ENCODE results near the gene CRISPLD2.

Gene CRISPLD2

DNA sequence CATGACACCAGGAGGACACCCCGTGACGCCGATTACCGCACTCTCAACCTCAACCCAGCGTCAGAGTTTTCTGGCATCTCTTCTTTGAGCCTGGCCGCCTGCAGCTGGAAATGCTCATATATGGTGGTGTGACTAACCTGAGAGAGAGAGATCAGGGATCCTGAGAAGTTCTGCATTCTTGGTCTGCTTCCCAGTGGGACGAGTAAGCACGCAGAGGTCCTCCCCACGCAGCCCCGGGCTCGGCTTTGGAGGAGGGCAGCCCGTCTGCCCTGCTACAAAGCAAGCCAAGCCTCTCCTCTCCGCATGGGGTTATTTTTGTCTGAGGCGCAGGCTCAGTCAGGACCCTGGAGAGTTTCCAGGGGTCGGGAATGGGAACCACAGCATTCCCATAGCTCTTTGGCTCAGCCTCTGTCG, 16.5 kb downstream of the CRISPLD2 start:
- DNase-seq, result no peak
- Mint-ChIP-seq H3K9me3 (no peaks in the 10 kb centered on the region), H3K27ac (no peak overlapping the region), H3K36me3 (ENCODE audit: low read depth) (no peaks in the 10 kb centered on the region), H3K4me1 (no peaks in the 10 kb centered on the region), H3K27me3 (peaks cover 13% of the 10 kb centered on the region), H3K4me3 (no peak overlapping the region)
- no peak for ATAC-seq

DNA sequence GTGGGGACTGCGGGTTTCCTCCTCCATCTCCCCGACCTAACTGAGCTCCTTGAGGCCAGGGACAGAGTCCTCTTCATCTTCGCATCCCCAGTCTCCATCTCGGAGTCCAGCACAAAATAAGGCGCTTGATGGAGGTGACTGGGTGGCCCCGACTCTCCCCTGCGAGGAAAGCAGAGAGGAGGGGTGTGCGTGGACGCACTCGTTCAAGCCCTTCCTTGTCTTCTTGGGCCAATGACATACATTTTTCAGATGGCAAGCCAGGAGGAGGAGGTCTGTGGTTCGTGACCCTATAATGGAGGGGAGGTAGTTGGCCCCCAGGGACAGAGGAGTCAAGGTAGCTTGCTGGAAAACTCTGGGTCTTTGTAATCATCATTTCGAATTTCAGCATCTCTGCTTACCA, 17.2 kb downstream of the CRISPLD2 start:
- peaks cover 18% of the 10 kb centered on the region for H3K27me3 Mint-ChIP-seq
- DNase-seq, result no peak
- no peaks in the 10 kb centered on the region for H3K36me3 Mint-ChIP-seq (ENCODE audit: low read depth)
- ATAC-seq, result no peak
- no peaks in the 10 kb centered on the region for H3K4me1 Mint-ChIP-seq
- H3K9me3 Mint-ChIP-seq, result no peaks in the 10 kb centered on the region
- H3K27ac Mint-ChIP-seq, result no peak overlapping the region
- H3K4me3 Mint-ChIP-seq, result no peak overlapping the region

- Mint-ChIP-seq H3K4me1 (no peaks in the 10 kb centered on the region), H3K36me3 (ENCODE audit: low read depth) (no peaks in the 10 kb centered on the region), H3K4me3 (no peak overlapping the region), H3K27me3 (peaks cover 21% of the 10 kb centered on the region), H3K27ac (no peak overlapping the region), H3K9me3 (no peaks in the 10 kb centered on the region)
- DNase-seq (no peak), ATAC-seq (no peak)
Measured at GRCh38 chr16:84838383-84838948, 18.7 kb downstream of the CRISPLD2 start.

DNA sequence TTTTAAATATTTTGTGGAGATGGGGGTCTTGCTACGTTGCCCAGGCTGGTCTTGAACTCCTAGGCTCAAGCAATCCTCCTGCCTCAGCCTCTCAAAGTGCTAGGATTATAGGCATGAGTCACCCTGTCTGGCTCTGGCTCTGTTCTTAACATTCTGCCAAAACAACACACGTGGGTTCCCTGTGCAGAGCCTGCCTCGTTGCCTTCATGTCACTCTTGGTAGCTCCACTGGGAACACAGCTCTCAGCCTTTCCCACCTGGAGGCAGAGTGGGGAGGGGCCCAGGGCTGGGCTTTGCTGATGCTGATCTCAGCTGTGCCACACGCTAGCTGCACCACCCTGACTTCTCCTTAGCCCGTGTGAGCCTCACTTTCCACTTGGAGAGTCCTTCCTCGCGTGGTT, 19.3 kb downstream of the CRISPLD2 start:
- Mint-ChIP-seq H3K27ac (no peak overlapping the region), H3K36me3 (ENCODE audit: low read depth) (no peaks in the 10 kb centered on the region), H3K4me1 (no peaks in the 10 kb centered on the region), H3K9me3 (no peaks in the 10 kb centered on the region), H3K4me3 (no peak overlapping the region), H3K27me3 (peaks cover 21% of the 10 kb centered on the region)
- ATAC-seq (no peak), DNase-seq (no peak)

DNA sequence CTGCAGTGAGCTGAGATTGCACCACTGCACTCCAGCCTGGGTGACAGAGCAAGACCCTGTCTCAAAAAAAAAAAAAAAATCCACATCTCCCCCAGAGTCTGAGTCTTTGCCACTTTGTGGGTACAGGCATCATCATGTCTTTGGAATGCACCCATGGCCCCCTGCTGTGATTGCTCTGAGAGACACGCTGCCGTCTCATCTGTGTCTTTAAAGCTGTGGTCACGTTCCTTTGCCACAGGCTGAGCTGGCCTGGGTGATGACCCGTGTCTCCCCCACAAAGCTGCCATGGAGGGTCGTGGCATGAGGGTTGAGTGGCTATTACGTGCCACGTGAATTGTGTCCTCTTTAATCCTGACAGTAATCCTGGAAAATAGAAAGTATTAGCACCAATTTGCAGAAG, 20.2 kb downstream of the CRISPLD2 start:
- H3K27ac Mint-ChIP-seq, result no peak overlapping the region
- no peak for DNase-seq
- no peak for ATAC-seq
- H3K27me3 Mint-ChIP-seq, result peaks cover 21% of the 10 kb centered on the region
- H3K36me3 Mint-ChIP-seq (ENCODE audit: low read depth), result no peaks in the 10 kb centered on the region
- no peaks in the 10 kb centered on the region for H3K9me3 Mint-ChIP-seq
- H3K4me1 Mint-ChIP-seq, result no peaks in the 10 kb centered on the region
- H3K4me3 Mint-ChIP-seq, result no peak overlapping the region

DNA sequence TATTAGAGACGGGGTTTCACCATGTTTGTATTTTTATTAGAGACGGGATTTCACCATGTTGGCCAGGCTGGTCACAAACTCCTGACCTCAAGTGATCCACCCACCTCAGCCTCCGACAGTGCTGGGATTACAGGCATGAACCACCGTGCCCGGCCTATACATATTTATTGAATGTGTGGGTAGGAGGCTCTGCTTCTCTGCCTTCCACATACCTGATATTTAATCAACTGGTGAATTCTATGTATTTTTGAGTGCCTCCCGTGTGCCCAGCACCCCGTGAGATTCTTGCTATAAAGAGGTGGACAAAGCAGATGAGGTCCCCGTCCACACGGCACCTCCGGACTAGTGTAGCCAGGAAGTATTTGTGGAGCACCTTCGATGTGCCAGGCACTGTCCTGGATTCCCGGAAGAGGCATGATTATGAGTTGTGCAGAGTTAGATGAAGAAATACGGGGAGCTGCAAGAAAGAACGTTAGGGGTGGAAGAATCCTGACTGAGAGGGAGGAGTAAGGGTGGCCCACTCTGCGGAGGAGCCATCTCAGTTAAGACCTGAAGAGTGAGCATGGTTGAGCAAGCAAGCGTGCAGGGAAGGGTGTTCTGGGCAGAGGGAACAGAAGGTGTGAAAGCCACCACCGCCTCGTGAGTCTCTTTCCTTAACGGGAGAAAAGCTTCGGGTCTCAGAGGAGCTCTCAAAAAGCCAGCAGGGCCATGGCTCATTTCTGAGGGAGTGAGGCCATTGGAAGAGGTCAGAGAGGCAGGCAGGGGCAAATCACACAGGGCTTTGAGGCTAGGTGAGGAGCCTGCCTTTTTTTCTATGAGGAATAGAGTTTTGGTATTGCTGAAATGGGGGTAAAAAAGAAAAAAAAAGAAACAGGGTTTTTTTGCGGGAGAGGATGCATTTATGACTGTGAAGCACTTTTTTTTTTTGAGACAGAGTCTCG, 21.2 kb downstream of the CRISPLD2 start:
- Mint-ChIP-seq H3K4me1 (no peaks in the 10 kb centered on the region), H3K4me3 (no peak overlapping the region), H3K27ac (no peak overlapping the region), H3K27me3 (peaks cover 21% of the 10 kb centered on the region), H3K9me3 (no peaks in the 10 kb centered on the region), H3K36me3 (ENCODE audit: low read depth) (no peaks in the 10 kb centered on the region)
- DNase-seq (no peak), ATAC-seq (no peak)

GRCh38 chr16:84841787-84842300, 22.1 kb downstream of the CRISPLD2 start:
- Mint-ChIP-seq H3K9me3 (no peaks in the 10 kb centered on the region), H3K4me3 (no peak overlapping the region), H3K4me1 (no peaks in the 10 kb centered on the region), H3K36me3 (ENCODE audit: low read depth) (no peaks in the 10 kb centered on the region), H3K27me3 (peaks cover 21% of the 10 kb centered on the region), H3K27ac (no peak overlapping the region)
- ATAC-seq (no peak), DNase-seq (no peak)

DNA sequence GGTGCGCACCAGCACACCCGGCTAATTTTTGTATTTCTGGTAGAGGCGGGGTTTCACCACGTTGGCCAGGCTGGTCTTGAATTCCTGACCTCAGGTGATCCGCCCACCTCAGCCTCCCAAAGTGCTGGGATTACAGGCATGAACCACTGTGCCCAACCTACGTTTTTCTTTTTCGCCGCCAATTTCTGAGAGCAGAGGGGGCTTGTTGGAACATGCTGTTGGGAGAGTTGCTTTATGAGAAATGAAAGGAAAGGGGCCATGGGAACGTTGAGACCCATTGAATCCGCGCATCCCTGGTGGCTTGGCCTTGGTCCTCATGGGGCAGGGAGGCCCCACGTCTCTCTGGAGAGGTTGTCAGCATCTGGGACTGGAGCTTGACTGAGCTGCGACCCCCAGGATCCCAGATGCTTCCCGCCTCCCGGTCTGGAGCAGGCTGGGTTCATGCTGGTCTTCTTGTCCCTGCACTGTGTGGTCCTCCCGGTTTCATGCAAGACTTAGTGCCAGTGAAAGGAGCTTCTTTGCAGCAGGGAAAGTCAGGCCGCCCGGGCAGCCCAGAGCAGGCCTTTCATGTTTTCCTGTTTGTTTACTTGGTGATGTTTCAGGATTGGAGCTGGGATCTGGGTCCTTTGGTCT, 22.8 kb downstream of the CRISPLD2 start:
- H3K4me1 Mint-ChIP-seq, result no peaks in the 10 kb centered on the region
- no peaks in the 10 kb centered on the region for H3K9me3 Mint-ChIP-seq
- no peak for ATAC-seq
- peaks cover 24% of the 10 kb centered on the region for H3K27me3 Mint-ChIP-seq
- no peak for DNase-seq
- no peak overlapping the region for H3K27ac Mint-ChIP-seq
- no peak overlapping the region for H3K4me3 Mint-ChIP-seq
- no peaks in the 10 kb centered on the region for H3K36me3 Mint-ChIP-seq (ENCODE audit: low read depth)

GRCh38 chr16:84843149-84844048, 23.6 kb downstream of the CRISPLD2 start:
- Mint-ChIP-seq H3K27me3 (peaks cover 24% of the 10 kb centered on the region), H3K27ac (no peak overlapping the region), H3K36me3 (ENCODE audit: low read depth) (no peaks in the 10 kb centered on the region), H3K4me3 (no peak overlapping the region), H3K9me3 (no peaks in the 10 kb centered on the region), H3K4me1 (no peaks in the 10 kb centered on the region)
- no peak for ATAC-seq
- no peak for DNase-seq

DNA sequence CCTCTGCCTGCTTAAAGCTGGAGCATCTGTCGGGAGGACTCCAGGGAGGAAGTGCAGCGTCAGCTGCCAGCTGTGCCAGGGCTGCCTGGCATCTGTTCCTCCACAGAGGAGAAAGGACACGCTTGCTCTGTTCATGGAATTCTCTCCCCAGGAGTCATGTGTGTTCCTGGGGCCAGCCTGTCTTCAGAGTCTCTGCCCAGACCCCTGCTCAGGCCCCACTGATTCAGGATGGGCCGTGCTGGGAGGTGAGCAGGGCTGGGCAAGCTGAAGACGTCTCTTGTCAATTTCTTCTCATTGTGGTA, 24.2 kb downstream of the CRISPLD2 start:
- Mint-ChIP-seq H3K27me3 (peaks cover 24% of the 10 kb centered on the region), H3K4me1 (no peaks in the 10 kb centered on the region), H3K4me3 (no peak overlapping the region), H3K36me3 (ENCODE audit: low read depth) (no peaks in the 10 kb centered on the region), H3K27ac (no peak overlapping the region), H3K9me3 (no peaks in the 10 kb centered on the region)
- ATAC-seq, result no peak
- DNase-seq, result no peak

- no peak overlapping the region for H3K27ac Mint-ChIP-seq
- H3K9me3 Mint-ChIP-seq, result no peaks in the 10 kb centered on the region
- DNase-seq (no peak), ATAC-seq (no peak)
- H3K36me3 Mint-ChIP-seq (ENCODE audit: low read depth), result no peaks in the 10 kb centered on the region
- no peak overlapping the region for H3K4me3 Mint-ChIP-seq
- no peaks in the 10 kb centered on the region for H3K4me1 Mint-ChIP-seq
- H3K27me3 Mint-ChIP-seq, result peaks cover 24% of the 10 kb centered on the region
Measured at GRCh38 chr16:84844559-84845495, 25.0 kb downstream of the CRISPLD2 start.

DNA sequence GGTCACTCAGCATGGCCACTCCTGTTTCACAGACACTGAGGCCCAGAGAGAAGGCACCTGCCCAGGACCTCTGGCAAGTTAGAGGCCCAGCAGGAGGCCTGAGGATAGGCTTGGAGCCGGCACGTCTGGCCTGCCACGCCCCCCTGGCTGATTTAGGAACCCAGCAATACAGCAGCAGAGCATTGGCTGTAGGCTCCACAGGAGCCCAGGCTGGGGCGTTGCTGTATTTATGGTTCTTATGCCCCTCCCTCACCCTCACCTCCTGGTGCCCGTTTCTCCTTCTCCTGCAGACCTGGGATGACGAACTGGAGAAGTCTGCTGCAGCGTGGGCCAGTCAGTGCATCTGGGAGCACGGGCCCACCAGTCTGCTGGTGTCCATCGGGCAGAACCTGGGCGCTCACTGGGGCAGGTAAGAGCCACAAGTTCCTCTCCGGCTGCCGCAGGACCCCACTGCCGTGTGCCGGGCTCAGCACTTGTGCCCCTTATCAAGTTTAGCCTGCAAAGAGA, 25.8 kb downstream of the CRISPLD2 start:
- Mint-ChIP-seq H3K4me1 (no peaks in the 10 kb centered on the region), H3K36me3 (ENCODE audit: low read depth) (no peaks in the 10 kb centered on the region), H3K4me3 (no peak overlapping the region), H3K9me3 (no peaks in the 10 kb centered on the region), H3K27ac (no peak overlapping the region), H3K27me3 (peaks cover 20% of the 10 kb centered on the region)
- ATAC-seq (no peak), DNase-seq (no peak)

- H3K4me3 Mint-ChIP-seq, result no peak overlapping the region
- no peak overlapping the region for H3K27ac Mint-ChIP-seq
- DNase-seq (no peak), ATAC-seq (no peak)
- H3K4me1 Mint-ChIP-seq, result no peaks in the 10 kb centered on the region
- H3K27me3 Mint-ChIP-seq, result peaks cover 8% of the 10 kb centered on the region
- no peaks in the 10 kb centered on the region for H3K36me3 Mint-ChIP-seq (ENCODE audit: low read depth)
- no peaks in the 10 kb centered on the region for H3K9me3 Mint-ChIP-seq
Measured at GRCh38 chr16:84847564-84848355, 28.0 kb downstream of the CRISPLD2 start.

All from activated naive CD8-positive, alpha-beta T cell treated with anti-CD3 and anti-CD28 coated beads, Interleukin-2, amount 50 U/mL, for 24 hours (primary cell).